ENCODE measurements around the gene GAB4. TPM values are rescaled to one million over a fixed set of nuclear protein-coding genes. Genes with fewer than 3 reads are reported as not detected.

Gene GAB4, protein sequence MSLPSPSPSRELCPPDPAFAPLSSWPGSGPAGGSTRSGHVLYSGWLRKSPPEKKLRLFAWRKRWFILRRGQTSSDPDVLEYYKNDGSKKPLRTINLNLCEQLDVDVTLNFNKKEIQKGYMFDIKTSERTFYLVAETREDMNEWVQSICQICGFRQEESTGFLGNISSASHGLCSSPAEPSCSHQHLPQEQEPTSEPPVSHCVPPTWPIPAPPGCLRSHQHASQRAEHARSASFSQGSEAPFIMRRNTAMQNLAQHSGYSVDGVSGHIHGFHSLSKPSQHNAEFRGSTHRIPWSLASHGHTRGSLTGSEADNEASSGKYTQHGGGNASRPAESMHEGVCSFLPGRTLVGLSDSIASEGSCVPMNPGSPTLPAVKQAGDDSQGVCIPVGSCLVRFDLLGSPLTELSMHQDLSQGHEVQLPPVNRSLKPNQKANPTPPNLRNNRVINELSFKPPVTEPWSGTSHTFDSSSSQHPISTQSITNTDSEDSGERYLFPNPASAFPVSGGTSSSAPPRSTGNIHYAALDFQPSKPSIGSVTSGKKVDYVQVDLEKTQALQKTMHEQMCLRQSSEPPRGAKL
- polyA plus RNA-seq (2013, experiment 1 of 2) = not detected
- not detected for polyA plus RNA-seq (2013, experiment 2 of 2)

DNA sequence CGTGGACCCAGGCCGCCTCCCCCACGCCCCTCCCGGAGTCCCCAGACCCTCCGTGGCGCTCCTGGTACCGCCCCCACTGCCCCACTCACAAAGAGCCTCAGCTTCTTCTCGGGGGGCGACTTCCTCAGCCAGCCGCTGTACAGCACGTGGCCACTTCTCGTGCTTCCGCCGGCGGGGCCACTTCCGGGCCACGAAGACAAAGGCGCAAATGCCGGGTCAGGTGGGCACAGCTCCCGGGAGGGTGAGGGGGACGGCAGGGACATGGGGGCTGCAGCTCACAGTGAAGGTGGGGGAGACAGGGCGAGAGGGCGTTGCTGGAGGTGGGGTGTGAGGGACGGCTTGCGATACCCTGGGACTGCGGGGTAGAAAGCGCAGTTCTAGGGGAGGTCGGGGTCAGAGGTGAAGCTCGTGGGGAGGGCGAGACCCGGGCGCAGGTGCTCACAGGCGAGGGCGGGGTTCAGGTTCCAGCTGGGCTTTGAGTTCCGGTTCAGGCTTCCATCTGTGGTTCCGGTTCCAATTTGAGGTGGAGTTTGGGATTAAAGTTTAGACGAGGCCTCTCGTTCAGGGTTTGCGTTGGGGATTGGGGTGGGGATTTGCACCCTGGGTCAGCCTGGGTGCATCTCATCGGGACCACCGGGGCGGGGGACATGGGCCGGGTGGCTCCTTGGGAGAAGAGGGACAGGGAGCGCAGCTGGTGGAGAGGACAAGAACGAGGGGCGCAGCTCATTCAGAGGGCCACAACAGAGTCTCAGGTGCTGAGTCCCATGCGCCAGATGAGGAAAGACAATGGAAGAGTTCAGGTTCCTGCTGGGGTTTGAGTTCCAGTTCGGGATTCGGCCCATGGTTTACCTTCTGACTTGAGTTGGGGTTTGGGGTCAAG lies at the start of gene GAB4:
Gene GAB4 (minus strand): TSS at position 371 of the 880 bp plus-strand sequence. CDS start 108 bp downstream, at position 263.
- WGBS = 88% methylated on average over 48 of the region's 49 CpGs
- no peak within 1 kb of the TSS for H4K8ac ChIP-seq (ENCODE audit: low read length)
- DNase-seq = no peak

DNA sequence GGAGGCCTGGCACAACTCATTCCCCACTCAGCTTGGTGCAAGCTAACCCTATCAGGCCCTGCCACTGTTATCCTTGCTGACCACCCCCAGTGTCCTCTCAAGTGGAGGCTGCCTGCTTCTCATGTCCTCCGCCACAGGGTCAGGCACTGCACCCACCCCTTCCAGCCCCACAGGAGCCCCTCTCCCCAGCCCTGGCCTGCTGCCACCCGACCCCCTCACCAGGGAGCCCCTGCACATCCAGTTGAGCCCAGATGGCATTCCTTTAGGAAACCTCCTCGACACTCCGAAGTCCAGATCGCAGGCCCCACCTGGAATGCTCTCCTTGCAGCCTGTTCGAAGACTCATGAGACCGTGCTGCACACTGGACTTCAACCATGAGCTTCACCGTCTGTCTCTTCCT lies 48.8 kb upstream of the GAB4 start:
- Histone ChIP-seq H3K36me3 (ENCODE audit: control insufficient read depth in 1 of 2, insufficient read depth in 2 of 2, low read depth in 1 of 2, low read length in 2 of 2) (peaks cover 0 to 18% of the 10 kb centered on the region in 2 experiments), H3K9me3 (ENCODE audit: control insufficient read depth, low read length) (no peaks in the 10 kb centered on the region), H3K4me1 (ENCODE audit: control insufficient read depth, insufficient read depth, low read depth, low read length) (no peaks in the 10 kb centered on the region), H3K18ac (ENCODE audit: low read depth in 1 of 2, low read length in 2 of 2) (no peak overlapping the region), H3K27ac (ENCODE audit: low read length, poor library complexity, severe bottlenecking) (no peak overlapping the region), H2BK120ac (ENCODE audit: low read depth, low read length) (no peak overlapping the region), H2AK5ac (ENCODE audit: low read length, severe bottlenecking) (no peak overlapping the region), H3K4ac (ENCODE audit: low read depth in 1 of 2, low read length in 2 of 2) (no peak overlapping the region), H2BK5ac (ENCODE audit: low read depth, low read length, poor library complexity, severe bottlenecking) (no peak overlapping the region), H4K8ac (ENCODE audit: low read length) (no peak overlapping the region), H3K4me3 (ENCODE audit: insufficient read depth in 1 of 2, low read depth in 1 of 2, low read length in 2 of 2) (no peak overlapping the region), H3K23ac (ENCODE audit: low read length in 2 of 2) (no peak overlapping the region), H2BK15ac (ENCODE audit: low read depth, poor library complexity, severe bottlenecking) (no peak overlapping the region), H3K14ac (ENCODE audit: low read length in 2 of 2) (no peak overlapping the region), H2BK12ac (ENCODE audit: low read length in 2 of 2) (no peak overlapping the region), H3K79me1 (replicated peaks; ENCODE audit: low read length, poor library complexity, severe bottlenecking) (no peaks in the 10 kb centered on the region), H4K91ac (ENCODE audit: low read length) (no peak overlapping the region), H2AFZ (ENCODE audit: low read depth, low read length) (no peak overlapping the region), H3K27me3 (ENCODE audit: control insufficient read depth in 1 of 2, insufficient read depth in 1 of 2, low read length in 2 of 2) (peaks cover 4 to 7% of the 10 kb centered on the region in 2 experiments), H3K4me2 (ENCODE audit: low read length, poor library complexity, severe bottlenecking) (no peak overlapping the region), H3K9ac (ENCODE audit: low read length) (no peak overlapping the region)
- WGBS = 71% methylated on average over 8 of the region's 8 CpGs
- no peak for DNase-seq

More for the DNA sequence above, at the start of gene GAB4:
- Histone ChIP-seq H3K9me3 (ENCODE audit: control insufficient read depth, low read length) (no peaks in the 10 kb centered on the region), H3K4me1 (ENCODE audit: control insufficient read depth, insufficient read depth, low read depth, low read length) (no peaks in the 10 kb centered on the region), H3K4me3 (ENCODE audit: insufficient read depth in 1 of 2, low read depth in 1 of 2, low read length in 2 of 2) (peak within 1 kb of the TSS in 1 of 2 experiments; percentile 7), H3K4ac (ENCODE audit: low read depth in 1 of 2, low read length in 2 of 2) (no peak within 1 kb of the TSS), H2BK5ac (ENCODE audit: low read depth, low read length, poor library complexity, severe bottlenecking) (no peak within 1 kb of the TSS), H3K36me3 (ENCODE audit: control insufficient read depth in 1 of 2, insufficient read depth in 2 of 2, low read depth in 1 of 2, low read length in 2 of 2) (no peaks in the 10 kb centered on the region), H2BK15ac (ENCODE audit: low read depth, poor library complexity, severe bottlenecking) (no peak within 1 kb of the TSS), H3K4me2 (ENCODE audit: low read length, poor library complexity, severe bottlenecking) (no peak within 1 kb of the TSS), H3K23ac (ENCODE audit: low read length in 2 of 2) (no peak within 1 kb of the TSS), H3K18ac (ENCODE audit: low read depth in 1 of 2, low read length in 2 of 2) (no peak within 1 kb of the TSS), H3K27me3 (ENCODE audit: control insufficient read depth in 1 of 2, insufficient read depth in 1 of 2, low read length in 2 of 2) (peaks cover 0 to 23% of the 10 kb centered on the region in 2 experiments), H3K9ac (ENCODE audit: low read length) (no peak within 1 kb of the TSS), H3K14ac (ENCODE audit: low read length in 2 of 2) (no peak within 1 kb of the TSS), H2BK120ac (ENCODE audit: low read depth, low read length) (no peak within 1 kb of the TSS), H3K27ac (ENCODE audit: low read length, poor library complexity, severe bottlenecking) (no peak within 1 kb of the TSS), H2BK12ac (ENCODE audit: low read length in 2 of 2) (no peak within 1 kb of the TSS), H2AFZ (ENCODE audit: low read depth, low read length) (no peak within 1 kb of the TSS), H3K79me1 (replicated peaks; ENCODE audit: low read length, poor library complexity, severe bottlenecking) (no peaks in the 10 kb centered on the region), H2AK5ac (ENCODE audit: low read length, severe bottlenecking) (no peak within 1 kb of the TSS), H4K91ac (ENCODE audit: low read length) (no peak within 1 kb of the TSS)

DNA sequence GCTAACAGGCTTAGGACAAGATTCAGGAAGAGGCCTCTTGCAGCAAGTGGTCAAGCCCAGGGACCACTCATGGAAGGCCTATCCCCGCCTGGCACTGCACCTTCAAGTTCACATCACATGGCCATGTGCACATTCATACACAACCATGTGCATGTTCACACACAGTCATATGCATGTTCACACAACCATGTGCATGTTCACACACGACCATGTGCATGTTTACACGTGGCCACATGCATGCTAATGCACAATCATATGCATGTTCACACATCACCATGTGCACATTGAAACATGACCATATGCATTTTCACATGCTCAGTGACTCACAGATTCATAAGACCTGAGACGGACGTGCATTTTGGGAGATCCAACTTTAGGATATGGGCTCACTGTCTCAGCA lies 48.0 kb upstream of the GAB4 start:
- H3K4ac ChIP-seq (ENCODE audit: low read depth in 1 of 2, low read length in 2 of 2) = no peak overlapping the region
- DNase-seq = no peak
- H2BK5ac ChIP-seq (ENCODE audit: low read depth, low read length, poor library complexity, severe bottlenecking) = no peak overlapping the region
- H3K14ac ChIP-seq (ENCODE audit: low read length in 2 of 2) = no peak overlapping the region
- H4K91ac ChIP-seq (ENCODE audit: low read length) = no peak overlapping the region
- H3K27ac ChIP-seq (ENCODE audit: low read length, poor library complexity, severe bottlenecking) = no peak overlapping the region
- H3K36me3 ChIP-seq (ENCODE audit: control insufficient read depth in 1 of 2, insufficient read depth in 2 of 2, low read depth in 1 of 2, low read length in 2 of 2) = peaks cover 0 to 25% of the 10 kb centered on the region in 2 experiments
- H3K4me2 ChIP-seq (ENCODE audit: low read length, poor library complexity, severe bottlenecking) = no peak overlapping the region
- H2AK5ac ChIP-seq (ENCODE audit: low read length, severe bottlenecking) = no peak overlapping the region
- no peak overlapping the region for H4K8ac ChIP-seq (ENCODE audit: low read length)
- H3K23ac ChIP-seq (ENCODE audit: low read length in 2 of 2) = no peak overlapping the region
- 44% methylated on average over 5 of the region's 5 CpGs for WGBS
- H2BK120ac ChIP-seq (ENCODE audit: low read depth, low read length) = no peak overlapping the region
- H3K18ac ChIP-seq (ENCODE audit: low read depth in 1 of 2, low read length in 2 of 2) = no peak overlapping the region
- no peaks in the 10 kb centered on the region for H3K4me1 ChIP-seq (ENCODE audit: control insufficient read depth, insufficient read depth, low read depth, low read length)
- no peak overlapping the region for H2BK12ac ChIP-seq (ENCODE audit: low read length in 2 of 2)
- H2AFZ ChIP-seq (ENCODE audit: low read depth, low read length) = no peak overlapping the region
- H3K4me3 ChIP-seq (ENCODE audit: insufficient read depth in 1 of 2, low read depth in 1 of 2, low read length in 2 of 2) = no peak overlapping the region
- peaks cover 4 to 6% of the 10 kb centered on the region in 2 experiments for H3K27me3 ChIP-seq (ENCODE audit: control insufficient read depth in 1 of 2, insufficient read depth in 1 of 2, low read length in 2 of 2)
- no peak overlapping the region for H3K9ac ChIP-seq (ENCODE audit: low read length)
- H2BK15ac ChIP-seq (ENCODE audit: low read depth, poor library complexity, severe bottlenecking) = no peak overlapping the region
- H3K9me3 ChIP-seq (ENCODE audit: control insufficient read depth, low read length) = no peaks in the 10 kb centered on the region
- no peaks in the 10 kb centered on the region for H3K79me1 ChIP-seq (replicated peaks; ENCODE audit: low read length, poor library complexity, severe bottlenecking)

All from mesenchymal stem cell (in vitro differentiated cells and primary cell).